ENCODE data around the gene FLACC1.

FLACC1 gene

DNA sequence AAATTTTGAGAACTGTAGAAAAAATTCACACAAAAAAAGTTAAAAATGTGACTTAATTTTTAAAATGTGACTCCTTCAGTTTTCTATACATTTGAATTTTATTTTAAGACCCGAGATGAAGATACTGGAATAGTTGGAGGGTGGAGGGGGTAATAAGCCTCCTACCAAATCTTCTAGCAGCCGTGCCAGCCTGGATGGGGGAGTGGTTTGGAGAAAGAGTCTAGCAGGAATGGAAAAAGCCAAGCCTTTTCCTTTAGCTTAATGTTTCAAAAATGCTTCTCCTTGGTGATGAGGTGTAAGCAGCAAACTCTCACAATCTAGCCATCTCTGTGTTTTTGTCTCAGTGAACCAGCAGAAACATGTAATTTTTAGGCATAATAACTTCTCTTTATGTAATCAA lies 82.1 kb downstream of the FLACC1 start:
- no peak for DNase-seq

DNA sequence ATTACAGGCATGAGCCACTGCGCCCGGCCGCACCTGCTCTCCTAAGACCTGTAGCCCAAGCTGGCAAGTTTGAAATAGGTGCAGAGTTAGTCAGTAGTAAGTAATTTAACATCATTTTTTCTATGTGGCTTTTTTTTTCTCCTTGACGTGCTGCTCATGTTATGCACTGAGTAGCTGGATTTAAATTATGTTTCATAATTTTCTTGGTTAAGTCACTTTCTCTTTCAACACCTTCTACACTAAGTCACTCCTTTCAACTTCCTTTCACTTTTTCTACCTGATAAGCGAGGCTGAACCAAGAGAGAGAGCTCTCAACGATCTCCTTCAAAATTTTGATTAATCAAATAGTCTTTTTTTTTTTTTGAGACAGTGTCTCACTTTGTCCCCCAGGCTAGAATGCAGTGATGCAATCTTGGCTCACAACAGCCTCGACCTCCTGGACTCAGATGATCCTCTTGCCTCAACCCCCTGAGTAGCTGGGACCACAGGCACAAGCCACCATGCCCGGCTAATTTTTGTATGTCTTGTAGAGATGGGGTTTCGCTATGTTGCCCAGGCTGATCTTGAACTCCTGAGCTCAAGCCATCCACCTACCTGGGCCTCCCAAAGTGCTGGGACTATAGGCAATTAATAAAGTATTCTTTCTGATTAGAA lies 83.7 kb downstream of the FLACC1 start:
- DNase-seq, result no peak

DNA sequence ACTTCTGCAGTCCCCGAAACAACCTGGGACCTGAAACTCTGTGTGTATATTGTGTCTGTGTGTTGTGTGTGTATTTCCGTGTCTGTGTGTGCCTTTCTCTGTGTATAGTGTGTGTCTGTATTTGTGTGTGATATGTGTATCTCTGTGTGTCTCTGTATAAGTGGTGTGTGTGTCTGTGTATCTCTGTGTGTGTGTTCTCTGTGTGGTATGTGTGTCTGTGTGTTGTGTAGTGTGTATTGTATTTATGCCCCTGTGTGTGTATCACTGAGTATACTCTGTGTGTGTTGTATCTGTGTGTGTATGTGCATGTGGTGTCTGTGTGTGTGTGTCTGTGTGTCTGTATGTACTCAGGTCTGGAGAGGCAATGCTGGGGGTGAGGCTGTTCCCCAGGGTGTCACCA lies 85.2 kb downstream of the FLACC1 start:
- no peak for DNase-seq

DNA sequence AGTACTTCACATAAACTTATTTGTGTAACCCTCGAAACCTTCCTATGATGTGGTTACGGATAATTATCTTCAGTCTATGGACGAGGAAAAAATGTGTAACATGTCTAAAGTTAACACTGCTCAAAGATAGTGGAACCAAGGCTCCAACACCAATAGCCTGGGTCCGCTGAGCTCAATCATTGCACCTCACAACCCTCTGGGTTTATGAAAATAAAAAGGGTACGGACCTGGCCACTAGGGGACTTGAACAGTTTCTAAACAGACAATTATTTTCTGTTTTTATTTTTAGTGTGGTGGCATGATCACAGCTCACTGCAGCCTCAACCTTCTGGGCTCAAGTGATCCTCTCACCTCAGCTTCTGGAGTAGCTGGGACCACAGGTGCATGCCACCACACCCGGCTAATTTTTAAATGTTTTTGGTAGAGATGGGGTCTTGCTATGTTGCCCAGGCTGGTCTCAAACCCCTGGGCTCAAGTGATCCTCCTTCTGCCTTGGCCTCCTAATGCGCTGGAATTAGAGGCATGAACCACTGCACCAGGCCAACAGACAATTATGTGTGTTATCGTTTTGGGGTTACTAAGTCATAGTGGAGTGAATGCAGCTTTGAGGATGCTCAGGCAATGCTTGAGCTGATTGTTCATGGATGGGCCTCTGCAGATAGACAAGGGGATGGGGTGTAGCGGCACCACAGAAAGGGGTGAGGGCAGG lies 86.7 kb downstream of the FLACC1 start:
- DNase-seq, result no peak

DNA sequence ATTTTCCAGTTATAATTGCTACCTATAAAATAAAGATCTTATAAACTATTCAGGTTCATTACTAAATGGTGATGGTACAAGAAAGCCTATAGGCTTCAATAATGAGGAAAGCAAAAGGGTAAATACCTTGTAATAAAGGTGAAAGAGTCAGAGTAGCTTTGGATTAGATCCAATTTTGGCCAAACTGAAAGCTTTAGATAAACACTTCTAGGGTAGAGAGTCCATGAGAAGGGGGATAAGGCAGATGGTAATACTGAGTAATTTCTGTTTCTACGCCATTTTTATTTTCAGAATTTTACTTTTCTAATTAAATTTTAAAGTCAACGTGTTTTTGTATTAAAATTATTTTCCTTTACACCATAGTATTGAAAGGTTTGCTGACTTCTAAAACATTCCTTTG lies 87.4 kb downstream of the FLACC1 start:
- no peak for DNase-seq

DNA sequence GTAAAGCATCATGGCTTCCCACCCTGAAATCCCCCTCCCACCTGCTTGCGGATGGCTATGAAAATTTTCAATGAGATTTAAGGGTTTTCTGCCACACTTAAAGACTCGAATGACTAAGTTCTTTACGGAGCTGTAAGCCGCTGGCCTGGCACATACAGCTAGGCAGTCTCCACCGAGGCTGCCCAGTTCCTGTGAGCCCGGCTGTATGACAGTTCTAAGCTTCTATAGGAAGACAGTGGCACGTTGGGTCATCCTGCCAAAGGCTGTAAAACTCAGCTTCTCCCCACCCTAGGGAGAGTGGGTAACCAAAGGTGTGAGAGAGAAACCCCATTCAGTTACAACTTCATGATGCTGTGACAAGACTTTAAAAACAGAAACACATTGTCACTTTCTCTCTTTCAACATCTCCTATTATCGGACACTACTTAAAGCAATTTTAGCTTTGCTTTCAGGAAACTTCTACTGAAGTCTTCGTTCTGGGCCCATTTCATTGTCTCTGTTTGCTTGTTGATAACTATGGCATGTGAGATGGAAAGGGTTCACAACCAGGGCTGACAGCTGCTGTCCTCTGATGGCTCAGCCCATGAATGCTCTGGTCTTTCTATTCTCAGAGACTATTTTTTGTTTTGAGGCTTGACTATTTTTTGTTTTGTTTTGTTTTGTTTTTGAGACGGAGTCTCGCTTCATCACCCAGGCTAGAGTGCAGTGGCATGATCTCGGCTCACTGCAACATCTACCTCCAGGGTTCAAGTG lies 89.7 kb downstream of the FLACC1 start:
- no peak for DNase-seq

DNA sequence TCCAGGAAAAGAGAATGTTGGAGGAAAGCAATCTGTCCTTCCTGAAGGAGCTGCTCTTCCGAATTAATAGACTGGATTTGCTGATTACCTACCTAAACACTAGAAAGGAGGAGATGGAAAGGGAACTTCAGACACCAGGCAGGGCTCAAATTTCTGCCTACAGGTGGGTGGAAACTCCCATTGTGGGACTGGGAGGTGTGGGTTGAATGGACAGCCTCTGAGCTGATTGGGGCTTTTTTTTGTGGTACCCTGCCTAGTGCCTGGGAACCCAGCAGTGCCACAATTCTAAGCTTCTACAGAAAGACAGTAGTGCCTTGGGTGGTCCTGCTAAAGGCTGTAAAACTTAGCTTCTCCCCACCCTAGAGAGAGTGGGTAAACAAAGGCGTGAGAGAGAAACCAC lies 90.5 kb downstream of the FLACC1 start:
- no peak for DNase-seq

DNA sequence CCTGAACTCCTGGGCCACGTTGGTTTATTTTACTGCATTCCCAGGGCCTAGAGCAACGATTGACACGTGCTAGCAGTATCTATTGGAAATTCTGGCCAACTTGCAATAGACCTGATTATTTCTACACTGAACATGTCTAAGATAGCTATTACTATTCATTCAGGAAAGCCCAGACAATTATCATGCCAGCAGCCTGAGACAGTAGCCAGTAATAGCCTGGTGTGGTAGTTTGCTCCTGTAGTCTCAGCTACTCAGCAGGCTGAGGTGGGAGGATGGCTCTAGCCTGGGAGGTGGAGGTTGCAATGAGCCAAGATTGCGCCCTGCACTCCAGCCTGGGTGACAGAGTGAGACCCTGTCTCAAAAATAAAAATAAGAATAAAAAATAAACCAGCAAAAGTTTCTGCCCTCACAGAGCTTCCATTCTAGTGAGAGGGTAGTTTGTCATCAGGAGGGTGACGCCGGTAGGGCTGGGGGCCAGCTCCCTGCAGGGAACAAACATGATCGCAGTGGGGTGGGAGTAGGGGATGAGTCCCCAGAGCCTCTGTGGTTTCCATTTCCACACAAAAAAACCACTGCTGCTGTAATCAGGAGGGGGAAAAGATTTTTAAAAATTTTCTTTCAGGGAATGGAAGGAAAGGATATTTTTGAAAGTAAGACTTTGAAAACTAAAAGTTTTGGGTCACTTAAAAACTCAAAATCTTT lies 92.5 kb downstream of the FLACC1 start:
- no peak for DNase-seq

DNA sequence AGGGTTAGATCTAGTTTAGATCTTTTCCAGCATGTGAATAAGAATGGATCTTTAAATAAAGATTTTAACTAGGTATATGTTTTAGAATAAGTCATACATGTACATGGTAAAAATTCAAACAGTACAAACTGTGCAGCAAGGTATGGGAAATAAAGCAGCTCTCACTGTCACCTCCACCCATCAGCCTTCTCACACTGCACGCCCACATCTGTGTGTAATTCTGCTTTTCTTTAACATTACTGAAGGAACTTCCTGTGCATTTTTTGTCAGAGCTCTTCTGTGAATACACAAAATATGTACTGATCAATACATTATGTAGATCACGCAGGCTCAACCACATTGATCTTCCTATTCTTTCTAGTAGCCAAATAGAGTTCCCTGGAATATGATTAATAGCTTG lies 93.4 kb downstream of the FLACC1 start:
- no peak for DNase-seq

DNA sequence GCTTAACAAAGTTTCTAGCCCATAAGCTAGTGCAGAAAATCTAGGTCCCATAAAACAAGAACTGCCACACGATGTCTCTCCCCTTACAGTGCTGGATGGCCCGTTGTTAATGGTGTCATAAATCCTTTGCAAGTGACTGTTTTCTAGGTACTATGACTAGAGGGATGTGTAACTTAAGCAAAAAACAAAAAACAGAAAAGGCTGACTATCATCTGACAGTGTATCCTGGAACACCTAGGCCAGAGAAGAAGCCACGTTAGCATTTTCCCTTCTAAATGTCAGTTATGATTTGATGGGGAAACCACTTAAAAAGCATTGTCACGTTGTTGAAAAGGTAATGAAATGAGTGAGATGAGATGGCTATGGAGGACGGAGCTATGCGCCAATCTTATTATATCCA lies 94.4 kb downstream of the FLACC1 start:
- no peak for DNase-seq

DNA sequence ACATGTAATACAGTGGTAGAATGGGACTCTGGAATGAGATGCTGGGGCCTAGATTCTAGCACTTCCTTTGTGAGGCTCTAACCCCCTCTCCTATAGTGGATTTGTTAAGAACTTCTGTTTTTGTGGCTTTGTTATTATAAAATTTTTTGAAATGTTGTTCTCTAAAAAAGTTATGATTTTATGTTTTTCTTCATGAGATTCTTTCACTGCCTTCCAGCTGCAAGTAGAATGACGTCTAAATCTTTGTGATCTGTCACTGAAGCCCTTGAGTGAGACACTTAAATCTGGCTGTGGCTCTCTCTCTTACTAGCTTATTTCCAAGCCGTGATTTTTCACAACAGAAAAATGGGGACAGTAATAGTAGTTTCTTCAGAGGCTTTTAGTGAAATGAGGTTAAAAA lies 95.2 kb downstream of the FLACC1 start:
- DNase-seq, result no peak

DNA sequence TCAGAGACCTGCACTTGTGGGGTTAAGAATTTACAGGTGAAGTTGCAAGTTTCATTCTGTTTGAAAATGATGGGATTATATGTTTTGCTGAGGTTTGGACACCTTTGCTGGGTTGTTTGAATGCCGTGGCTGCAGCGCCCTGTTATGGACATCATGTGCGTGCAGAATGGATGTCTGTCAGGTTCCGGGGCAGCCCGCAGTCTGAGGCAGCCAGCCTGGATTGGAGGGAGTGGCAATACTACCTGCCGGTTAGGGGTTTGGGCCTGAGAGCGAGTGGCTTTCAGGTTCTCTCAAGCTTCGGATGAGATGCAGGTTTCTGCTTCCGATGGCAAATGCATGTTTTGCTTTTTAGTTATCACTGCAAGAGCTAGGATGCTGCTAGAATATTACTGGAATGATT lies 95.7 kb downstream of the FLACC1 start:
- no peak for DNase-seq

DNA sequence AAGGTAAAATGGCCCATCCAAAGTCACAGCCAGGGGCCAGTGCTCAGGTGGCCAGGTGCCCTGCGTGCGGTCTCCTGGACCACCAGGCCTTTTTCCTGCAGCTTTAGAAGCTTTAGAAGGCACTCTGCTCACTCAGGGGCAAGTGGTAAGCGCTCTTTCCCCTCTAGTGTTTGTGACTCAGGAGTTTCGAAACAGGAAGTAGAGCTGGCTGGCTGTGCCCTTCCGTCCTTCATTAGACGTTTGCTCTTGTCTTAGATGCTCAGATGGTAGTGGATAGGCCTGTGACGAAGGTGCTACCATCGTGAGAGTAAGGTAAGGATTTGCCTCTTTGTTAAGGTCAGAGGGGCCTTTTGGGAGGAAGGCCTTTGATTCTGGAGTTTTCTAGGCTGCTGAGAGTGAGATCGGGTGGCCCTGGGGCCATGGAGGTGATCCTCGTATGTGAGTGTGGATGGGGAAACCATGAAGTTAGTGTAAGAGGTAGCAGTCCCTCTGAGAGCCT lies 96.8 kb downstream of the FLACC1 start, which contains the start of gene CASP8:
Gene CASP8 (plus strand): TSS at position 235 of the 499 bp plus-strand sequence. CDS start 5,951 bp downstream, outside the sequence.
- DNase-seq, result no peak

DNA sequence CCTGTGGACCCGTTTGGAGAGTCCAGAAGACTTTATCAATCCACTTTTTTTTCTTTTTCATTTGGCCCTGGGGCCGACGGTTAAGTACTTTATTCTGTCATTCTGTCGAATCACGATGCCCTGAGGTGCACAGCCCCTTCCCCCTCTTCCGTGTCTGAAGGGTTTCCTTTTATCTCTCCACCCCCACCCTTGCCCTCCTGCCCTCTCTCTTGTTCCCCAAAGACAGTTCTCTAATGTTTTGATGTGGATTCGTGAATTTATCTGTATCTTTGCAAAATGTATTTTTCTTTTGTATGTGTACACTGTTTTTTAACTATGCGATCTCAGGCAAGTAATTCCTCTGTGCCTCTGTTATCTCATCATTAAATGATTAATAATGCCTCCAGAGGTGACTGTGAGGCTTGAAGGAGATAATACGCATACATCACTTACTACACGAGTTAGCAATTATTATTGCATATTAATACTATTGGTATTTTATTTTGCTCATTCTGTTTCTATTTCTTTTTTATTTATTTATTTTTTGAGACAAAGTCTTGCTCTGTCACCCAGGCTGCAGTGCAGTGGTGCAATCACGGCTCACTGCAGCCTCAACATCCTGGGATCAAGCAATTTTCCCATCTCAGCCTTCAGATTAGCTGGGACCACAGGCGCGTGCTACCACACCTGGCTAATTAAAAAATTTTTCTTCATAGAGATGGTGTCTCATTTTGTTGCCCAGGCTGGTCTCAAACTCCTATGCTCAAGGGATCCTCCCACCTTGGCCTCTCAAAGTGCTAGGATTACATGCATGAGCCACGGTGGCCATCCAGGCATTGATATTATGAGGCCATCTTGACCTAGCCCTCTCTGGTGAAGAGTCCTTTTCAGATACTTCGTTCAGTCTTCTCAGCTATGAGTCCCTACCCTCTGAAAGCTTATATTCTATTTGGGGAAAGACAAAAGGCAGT lies 98.2 kb downstream of the FLACC1 start:
- DNase-seq, result no peak

DNA sequence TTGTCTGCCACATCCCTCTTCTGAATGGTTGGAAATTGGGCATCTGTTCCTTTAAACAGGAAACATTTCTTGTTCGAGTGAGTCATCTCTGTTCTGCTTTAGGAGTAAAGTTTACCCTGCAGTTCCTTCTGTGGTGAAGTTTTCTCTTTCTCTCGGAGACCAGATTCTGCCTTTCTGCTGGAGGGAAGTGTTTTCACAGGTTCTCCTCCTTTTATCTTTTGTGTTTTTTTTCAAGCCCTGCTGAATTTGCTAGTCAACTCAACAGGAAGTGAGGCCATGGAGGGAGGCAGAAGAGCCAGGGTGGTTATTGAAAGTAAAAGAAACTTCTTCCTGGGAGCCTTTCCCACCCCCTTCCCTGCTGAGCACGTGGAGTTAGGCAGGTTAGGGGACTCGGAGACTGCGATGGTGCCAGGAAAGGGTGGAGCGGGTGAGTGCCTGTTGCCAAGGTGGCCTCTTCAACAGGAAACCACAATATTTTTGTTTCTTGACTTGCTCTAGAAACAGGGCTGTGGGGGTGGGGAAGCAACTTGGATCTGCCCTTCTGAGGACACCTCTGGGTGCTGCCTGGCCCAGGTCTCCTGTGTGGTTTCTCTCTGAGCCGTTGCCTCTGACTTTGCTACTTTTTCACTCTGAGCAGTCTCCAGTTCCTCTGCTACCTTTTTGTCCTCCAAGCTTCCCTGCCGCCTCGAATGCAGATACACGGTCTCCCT lies 99.0 kb downstream of the FLACC1 start:
- peak in 1 of 2 experiments; percentile 1 for DNase-seq

DNA sequence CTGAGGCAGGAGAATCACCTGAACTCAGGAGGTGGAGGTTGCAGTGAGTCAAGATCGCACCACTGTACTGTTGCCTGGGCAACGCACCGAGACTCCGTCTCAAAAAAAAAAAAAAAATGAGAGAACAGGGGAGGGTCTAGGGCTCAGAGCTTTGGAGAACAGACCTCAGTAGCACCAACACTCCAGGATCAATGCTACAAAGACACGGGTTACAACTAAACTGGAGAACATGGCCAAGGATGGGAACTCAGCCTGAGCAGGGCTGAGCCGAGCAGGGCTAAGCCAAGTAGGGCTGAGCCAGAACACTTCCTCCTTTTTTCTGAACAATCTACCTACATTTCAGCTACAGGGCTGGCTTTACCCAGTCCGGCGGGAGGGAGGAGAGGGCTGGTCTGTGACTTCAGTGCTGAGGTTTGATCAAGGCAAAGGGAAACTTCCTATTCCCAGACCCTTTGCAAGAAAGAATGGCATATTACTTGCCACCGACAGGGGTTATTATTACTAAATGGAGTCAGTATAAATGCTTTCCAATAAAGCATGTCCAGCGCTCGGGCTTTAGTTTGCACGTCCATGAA lies 99.7 kb downstream of the FLACC1 start:
- DNase-seq, result no peak

DNA sequence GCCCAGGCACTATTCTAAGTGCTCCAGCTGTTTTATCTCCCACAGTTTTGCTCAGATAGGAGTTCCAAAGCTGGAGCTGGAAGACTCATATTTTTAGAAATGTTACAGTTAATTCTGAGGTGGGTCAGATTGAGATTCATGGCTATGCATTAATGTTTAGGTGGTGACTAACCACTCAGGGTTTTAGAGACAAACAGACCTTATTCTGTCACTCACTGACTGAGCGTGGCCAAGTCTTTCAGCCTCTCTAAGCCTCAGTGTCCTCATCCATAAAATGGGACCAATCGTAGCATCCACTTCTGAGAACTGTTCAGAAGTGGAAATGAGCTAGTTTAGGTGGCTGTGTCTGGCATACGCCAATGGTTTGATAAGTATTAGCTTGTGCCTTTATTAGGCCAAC lies 101.1 kb downstream of the FLACC1 start:
- DNase-seq, result no peak

DNA sequence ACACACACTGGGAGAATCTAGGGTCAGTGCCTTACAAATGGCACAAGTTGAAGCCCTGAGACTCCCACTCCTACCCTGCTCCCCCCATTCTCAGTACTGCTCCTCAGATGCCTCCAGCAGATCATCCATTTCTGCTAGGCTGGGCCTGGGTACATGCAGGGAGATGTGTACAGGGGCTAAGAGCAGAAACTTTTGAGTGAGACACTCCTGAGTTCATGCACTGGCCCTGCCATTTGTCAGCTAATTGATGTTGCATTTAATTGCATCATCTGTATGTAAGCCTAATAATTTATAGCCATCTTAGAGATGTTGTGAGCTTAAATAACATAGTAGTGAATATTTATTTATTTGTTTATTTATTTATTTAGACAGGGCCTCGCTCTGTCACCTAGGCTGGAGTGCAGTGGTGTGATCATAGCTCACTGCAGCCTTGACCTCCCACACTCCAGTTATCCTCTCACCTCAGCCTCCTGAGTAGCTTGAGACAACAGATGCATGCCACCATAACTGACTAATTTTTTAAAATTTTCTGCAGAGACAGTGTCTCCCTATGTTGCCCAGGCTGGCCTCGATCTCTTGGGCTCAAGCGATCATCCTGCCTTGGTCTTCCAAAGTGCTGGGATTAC lies 101.6 kb downstream of the FLACC1 start:
- DNase-seq, result peak in 1 of 2 experiments; percentile 7

DNA sequence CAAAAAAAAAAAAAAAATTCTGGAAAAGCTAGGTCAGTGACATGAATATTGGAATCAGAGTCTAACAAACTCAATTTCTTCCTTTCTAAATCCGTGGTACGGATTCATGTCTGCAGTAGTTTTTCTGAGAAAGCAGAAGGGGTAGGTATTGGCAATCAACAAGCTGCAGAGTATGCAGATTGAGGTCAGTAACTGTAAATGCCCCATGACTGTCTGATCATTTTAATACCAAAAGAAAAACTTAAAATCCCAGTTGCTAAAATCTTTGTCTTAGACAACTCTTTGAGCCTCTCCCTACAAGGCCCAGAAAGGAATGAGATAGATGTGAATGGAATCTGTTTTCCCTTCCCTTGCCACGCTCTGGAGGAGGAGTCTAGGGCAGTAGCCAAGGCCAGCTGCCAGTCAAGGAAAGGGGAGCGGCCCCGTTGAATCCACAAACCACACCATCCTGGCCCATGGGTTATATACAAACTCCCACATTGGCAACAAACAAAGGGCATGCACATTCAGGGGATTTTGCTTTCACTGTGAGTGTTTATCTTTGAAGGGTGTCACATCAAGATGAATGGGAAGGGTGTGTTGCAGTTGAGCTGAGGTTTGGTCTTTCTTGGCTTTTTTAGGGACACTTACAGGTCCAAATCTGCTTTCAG lies 102.9 kb downstream of the FLACC1 start:
- no peak for DNase-seq

DNA sequence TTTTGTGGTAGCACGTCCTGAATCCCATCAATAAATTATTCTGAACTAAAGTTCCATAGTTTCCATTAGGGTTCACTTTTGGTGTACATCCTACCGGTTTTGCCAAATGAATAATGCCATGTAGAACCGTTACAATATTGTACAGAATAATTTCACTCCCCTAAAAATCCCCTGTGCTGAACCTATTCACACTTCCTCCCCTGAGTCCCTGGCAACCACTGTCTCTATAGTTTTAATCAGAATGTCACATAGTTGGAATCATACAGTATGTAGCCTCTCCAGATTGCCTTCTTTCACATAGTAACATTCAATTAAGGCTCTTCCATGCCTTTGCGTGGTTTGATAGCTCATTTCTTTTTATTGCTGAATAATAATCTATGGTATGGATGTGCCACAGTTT lies 106.4 kb downstream of the FLACC1 start:
- DNase-seq, result no peak

All from NCI-H1930 (cell line).